Liver (tissue), 9 donors: Measurements from ENCODE around the gene FTO. TPM values are rescaled to one million over a fixed set of nuclear protein-coding genes. Genes with fewer than 3 reads are reported as not detected.

ENCODE experiments used
- DNase-seq: peaks from one replicate; pipeline ENCODE4 v3.0.0-alpha.2; 2017; ENCODE audit warnings: low spot score
- H3K27ac ChIP-seq, 2 donors: one replicate each; pipeline ENCODE4 v1.7.0; 2013; ENCODE audit warnings: inconsistent platforms in 2 of 2, low read length in 2 of 2, control low read depth in 1 of 2, low read depth in 1 of 2, mild to moderate bottlenecking in 1 of 2
- H3K27me3 ChIP-seq, 4 donors: one replicate each; pipeline versions ENCODE4 v1.6.1 to v1.7.0; 2013; ENCODE audit warnings: low read length in 3 of 4, inconsistent platforms in 1 of 4, mild to moderate bottlenecking in 1 of 4, moderate library complexity in 1 of 4; ENCODE audit not compliant: control insufficient read depth in 4 of 4, insufficient read depth in 4 of 4
- H3K36me3 ChIP-seq, 4 donors: one replicate each; pipeline versions ENCODE4 v1.6.1 to v1.7.0; 2013; ENCODE audit warnings: low read length in 3 of 4, mild to moderate bottlenecking in 3 of 4, low read depth in 1 of 4, moderate library complexity in 1 of 4; ENCODE audit not compliant: control insufficient read depth in 4 of 4, insufficient read depth in 3 of 4
- H3K4me1 ChIP-seq, 4 donors: one replicate each; pipeline versions ENCODE4 v1.6.1 to v1.7.0; 2013; ENCODE audit warnings: low read length in 3 of 4, mild to moderate bottlenecking in 3 of 4, moderate library complexity in 1 of 4; ENCODE audit not compliant: control insufficient read depth in 4 of 4, insufficient read depth in 4 of 4
- H3K4me3 ChIP-seq, 3 donors: one replicate each; pipeline versions ENCODE4 v1.6.1 to v1.7.0; 2013; ENCODE audit warnings: low read length in 3 of 3, control low read depth in 1 of 3, low read depth in 1 of 3, mild to moderate bottlenecking in 1 of 3
- H3K9ac ChIP-seq, 2 donors: one replicate each; pipeline ENCODE4 v1.7.0; 2013; ENCODE audit warnings: low read length in 2 of 2, mild to moderate bottlenecking in 2 of 2, moderate library complexity in 2 of 2, control low read depth in 1 of 2, low read depth in 1 of 2
- H3K9me3 ChIP-seq, 4 donors: one replicate each; pipeline versions ENCODE4 v1.6.1 to v1.7.0; 2013; ENCODE audit warnings: low read length in 3 of 4; ENCODE audit not compliant: control insufficient read depth in 4 of 4
- EGR1 ChIP-seq, 2 donors: IDR thresholded peaks; 2 replicates each; pipeline ENCODE4 v1.6.1; 2016 to 2018; ENCODE audit warnings: antibody characterized with exemption in 2 of 2, low read depth in 2 of 2
- FOXA1 ChIP-seq: IDR thresholded peaks from 2 replicates; pipeline ENCODE4 v1.6.1; 2016; ENCODE audit warnings: antibody characterized with exemption
- FOXA2 ChIP-seq: IDR thresholded peaks from 2 replicates; pipeline ENCODE4 v1.6.1; 2016; ENCODE audit warnings: antibody characterized with exemption
- GABPA ChIP-seq, 2 donors: IDR thresholded peaks in 1 of 2; conservative IDR thresholded peaks in 1 of 2; 2 replicates each; pipeline ENCODE4 v1.6.1; 2016; ENCODE audit warnings: antibody characterized with exemption in 2 of 2, mild to moderate bottlenecking in 1 of 2, moderate library complexity in 1 of 2
- HNF4A ChIP-seq, 2 donors: conservative IDR thresholded peaks; 2 replicates each; pipeline ENCODE4 v1.6.1; 2016; ENCODE audit warnings: antibody characterized with exemption in 2 of 2, mild to moderate bottlenecking in 2 of 2
- HNF4G ChIP-seq: IDR thresholded peaks from 2 replicates; pipeline ENCODE4 v1.6.1; 2016; ENCODE audit warnings: antibody characterized with exemption
- JUND ChIP-seq, 2 donors: IDR thresholded peaks; 2 replicates each; pipeline ENCODE4 v1.6.1; 2016; ENCODE audit warnings: antibody characterized with exemption in 2 of 2
- NR2F2 ChIP-seq: IDR thresholded peaks from 2 replicates; pipeline ENCODE4 v1.6.1; 2016; ENCODE audit warnings: antibody characterized with exemption
- RAD21 ChIP-seq, 2 donors: IDR thresholded peaks; 2 replicates each; pipeline ENCODE4 v1.6.1; 2016; ENCODE audit warnings: antibody characterized with exemption in 2 of 2, mild to moderate bottlenecking in 2 of 2
- RXRA ChIP-seq, 2 donors: IDR thresholded peaks; 2 replicates each; pipeline ENCODE4 v1.6.1; 2017 to 2018; ENCODE audit warnings: antibody characterized with exemption in 2 of 2, mild to moderate bottlenecking in 1 of 2
- SP1 ChIP-seq: IDR thresholded peaks from 2 replicates; pipeline ENCODE4 v1.6.1; 2018; ENCODE audit warnings: antibody characterized with exemption, mild to moderate bottlenecking
- TAF1 ChIP-seq: conservative IDR thresholded peaks from 2 replicates; pipeline ENCODE4 v1.6.1; 2016; ENCODE audit warnings: antibody characterized with exemption, mild to moderate bottlenecking
- YY1 ChIP-seq: IDR thresholded peaks from 2 replicates; pipeline ENCODE4 v1.6.1; 2016; ENCODE audit warnings: antibody characterized with exemption, mild to moderate bottlenecking
- WGBS: extraction: QIAGEN DNeasy Blood & Tissue Kit; methylation state at CpG from one replicate; pipeline ENCODE4 v1.1.7; 2013; 5-methylcytosine and 5-hydroxymethylcytosine counted together
- polyA plus RNA-seq, 2 donors: library from polyadenylated mRNA; stranded (reverse) in 1 of 2; unstranded in 1 of 2; fragments of 200-250 nt in 1 of 2; fragments of >200 nt in 1 of 2; fragmentation: Nextera tagmentation in 1 of 2; extraction: Ambion mirVana in 1 of 2; gene quantifications; one replicate each; pipeline versions ENCODE4 v1.2.1 to v1.2.3, GENCODE V29; 2013 to 2015
- total RNA-seq, 2 donors: library from RNA; depleted of rRNA; stranded (reverse); fragments of >200 nt; gene quantifications; one replicate each; pipeline ENCODE4 v1.2.3, GENCODE V29; 2014
- TF ChIP-seq, protein P1 (sequence below): fragments of 150-350 bp; IDR thresholded peaks from 2 replicates; pipeline ENCODE4 v1.5.1; 2017; ENCODE audit warnings: improper control_type of control experiment, low read depth, low read length; ENCODE audit not compliant: missing input control
- TF ChIP-seq, protein P2 (sequence below): IDR thresholded peaks from 2 replicates; pipeline ENCODE4 v1.6.1; 2016; ENCODE audit warnings: antibody characterized with exemption
- TF ChIP-seq, protein P3 (sequence below): IDR thresholded peaks from 2 replicates; pipeline ENCODE4 v1.6.1; 2016; ENCODE audit warnings: antibody characterized with exemption
- TF ChIP-seq, protein P4 (sequence below): IDR thresholded peaks from 2 replicates; pipeline ENCODE4 v1.6.1; 2016; ENCODE audit warnings: antibody characterized with exemption
- TF ChIP-seq, protein P5 (sequence below): IDR thresholded peaks from 2 replicates; pipeline ENCODE4 v1.6.1; 2016; ENCODE audit warnings: antibody characterized with exemption, mild to moderate bottlenecking
- donor health status: healthy.
- donor health status: healthy.
- donor health status: healthy.
- donor health status: healthy.
- donor health status: healthy.

The FTO gene
- total and polyA plus RNA-seq, 4 donors: 12.0 to 54.2 (median 24.6) TPM

DNA sequence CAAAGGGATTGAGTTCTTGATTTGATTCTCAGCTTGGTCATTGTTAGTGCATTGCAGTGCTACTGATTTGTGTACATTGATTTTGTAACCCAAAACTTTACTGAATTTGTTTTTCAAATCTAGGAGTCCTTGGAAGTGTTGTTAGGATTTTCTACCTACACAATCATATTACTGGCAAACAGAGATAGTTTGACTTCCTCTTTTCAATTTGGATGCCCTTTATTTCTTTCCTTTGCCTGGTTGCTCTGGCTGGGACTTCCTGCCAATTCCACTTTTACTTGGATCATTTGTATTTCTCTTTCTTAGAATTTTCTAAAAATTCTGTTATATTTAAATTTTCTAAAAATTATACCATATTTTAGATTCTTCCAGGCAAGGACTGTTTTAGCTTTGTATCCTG, 151.1 kb downstream of the FTO start (continued):
- TF ChIP-seq, protein P1, sequence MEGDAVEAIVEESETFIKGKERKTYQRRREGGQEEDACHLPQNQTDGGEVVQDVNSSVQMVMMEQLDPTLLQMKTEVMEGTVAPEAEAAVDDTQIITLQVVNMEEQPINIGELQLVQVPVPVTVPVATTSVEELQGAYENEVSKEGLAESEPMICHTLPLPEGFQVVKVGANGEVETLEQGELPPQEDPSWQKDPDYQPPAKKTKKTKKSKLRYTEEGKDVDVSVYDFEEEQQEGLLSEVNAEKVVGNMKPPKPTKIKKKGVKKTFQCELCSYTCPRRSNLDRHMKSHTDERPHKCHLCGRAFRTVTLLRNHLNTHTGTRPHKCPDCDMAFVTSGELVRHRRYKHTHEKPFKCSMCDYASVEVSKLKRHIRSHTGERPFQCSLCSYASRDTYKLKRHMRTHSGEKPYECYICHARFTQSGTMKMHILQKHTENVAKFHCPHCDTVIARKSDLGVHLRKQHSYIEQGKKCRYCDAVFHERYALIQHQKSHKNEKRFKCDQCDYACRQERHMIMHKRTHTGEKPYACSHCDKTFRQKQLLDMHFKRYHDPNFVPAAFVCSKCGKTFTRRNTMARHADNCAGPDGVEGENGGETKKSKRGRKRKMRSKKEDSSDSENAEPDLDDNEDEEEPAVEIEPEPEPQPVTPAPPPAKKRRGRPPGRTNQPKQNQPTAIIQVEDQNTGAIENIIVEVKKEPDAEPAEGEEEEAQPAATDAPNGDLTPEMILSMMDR: no peak
- TF ChIP-seq HNF4G (no peak), GABPA (IDR thresholded peaks at IDR 0.05 in 1 of 2, conservative IDR thresholded peaks at IDR 0.05 in 1 of 2) (no peak), JUND (IDR thresholded peaks at IDR 0.05) (no peak), EGR1 (IDR thresholded peaks at IDR 0.05; ENCODE audit: low read depth in 2 of 2) (no peak), NR2F2 (no peak), SP1 (no peak), FOXA2 (no peak)

DNA sequence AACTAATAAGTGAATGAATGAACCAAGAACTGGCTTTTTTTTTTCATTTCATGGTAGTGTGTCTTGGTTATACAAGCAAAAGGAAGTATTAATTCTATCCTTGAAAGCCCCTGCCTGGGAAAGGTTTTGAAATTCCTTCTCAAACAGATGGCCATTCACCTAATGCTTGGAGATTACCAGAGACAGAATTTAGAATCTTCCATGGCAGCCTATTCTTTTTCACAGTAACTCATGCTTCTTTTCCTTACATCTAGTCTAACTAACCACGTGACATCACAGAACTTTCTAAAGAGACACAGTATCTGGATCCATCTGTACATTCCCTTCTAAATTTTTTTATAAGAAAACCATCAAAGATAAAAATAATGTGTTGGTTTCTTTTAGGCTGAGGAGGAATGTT, 151.6 kb downstream of the FTO start:
- no peak overlapping the region for H3K27ac ChIP-seq
- H3K4me1 ChIP-seq: no peaks in the 10 kb centered on the region
- H3K36me3 ChIP-seq: no peaks in the 10 kb centered on the region
- H3K9ac ChIP-seq: no peak overlapping the region
- WGBS: 94% methylated on average over 1 of the region's 1 CpG
- no peak for DNase-seq
- no peaks in the 10 kb centered on the region for H3K27me3 ChIP-seq
- H3K4me3 ChIP-seq: no peak overlapping the region
- H3K9me3 ChIP-seq: no peaks in the 10 kb centered on the region
- TF ChIP-seq FOXA2: no peak

DNA sequence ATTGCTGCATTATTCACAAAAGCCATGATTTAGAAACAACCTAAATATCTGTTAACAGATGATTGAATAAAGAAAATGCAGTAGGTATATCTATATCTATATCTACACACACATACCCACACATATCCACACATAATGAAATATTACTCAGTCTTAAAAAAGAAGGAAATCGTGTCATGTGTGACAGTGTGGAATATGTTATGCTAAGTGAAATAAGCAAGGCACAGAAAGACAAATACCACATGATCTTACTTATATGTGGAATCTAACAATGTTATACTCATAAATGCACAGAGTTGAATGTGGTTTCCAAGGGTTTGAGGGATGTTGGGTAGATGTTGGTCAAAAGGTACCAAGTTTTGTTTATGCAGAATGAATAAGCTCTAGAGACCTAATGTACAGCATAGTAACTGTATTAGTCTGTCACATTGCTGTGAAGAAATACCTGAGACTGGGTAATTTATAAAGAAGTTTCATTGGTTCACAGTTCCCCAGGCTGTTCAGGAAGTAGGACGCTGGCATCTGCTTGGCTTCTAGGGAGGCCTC, 156.1 kb downstream of the FTO start:
- DNase-seq: no peak
- Histone ChIP-seq H3K36me3 (peaks cover 0 to 3% (median under 1%) of the 10 kb centered on the region in 4 donors), H3K9ac (no peak overlapping the region), H3K9me3 (no peaks in the 10 kb centered on the region), H3K4me1 (no peaks in the 10 kb centered on the region), H3K27me3 (no peaks in the 10 kb centered on the region), H3K4me3 (no peak overlapping the region), H3K27ac (no peak overlapping the region)
- whole genome bisulfite sequencing: 93% methylated on average over 2 of the region's 2 CpGs
- TF ChIP-seq SP1 (no peak), YY1 (no peak), TAF1 (no peak), HNF4G (no peak), NR2F2 (no peak), JUND (IDR thresholded peaks at IDR 0.05) (no peak), FOXA1 (no peak), HNF4A (conservative IDR thresholded peaks at IDR 0.05) (no peak), FOXA2 (no peak), RXRA (IDR thresholded peaks at IDR 0.05) (no peak), RAD21 (IDR thresholded peaks at IDR 0.05) (no peak), GABPA (IDR thresholded peaks at IDR 0.05 in 1 of 2, conservative IDR thresholded peaks at IDR 0.05 in 1 of 2) (no peak), EGR1 (IDR thresholded peaks at IDR 0.05; ENCODE audit: low read depth in 2 of 2) (no peak)
- TF ChIP-seq, protein P2, sequence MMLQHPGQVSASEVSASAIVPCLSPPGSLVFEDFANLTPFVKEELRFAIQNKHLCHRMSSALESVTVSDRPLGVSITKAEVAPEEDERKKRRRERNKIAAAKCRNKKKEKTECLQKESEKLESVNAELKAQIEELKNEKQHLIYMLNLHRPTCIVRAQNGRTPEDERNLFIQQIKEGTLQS: no peak
- TF ChIP-seq, protein P3, sequence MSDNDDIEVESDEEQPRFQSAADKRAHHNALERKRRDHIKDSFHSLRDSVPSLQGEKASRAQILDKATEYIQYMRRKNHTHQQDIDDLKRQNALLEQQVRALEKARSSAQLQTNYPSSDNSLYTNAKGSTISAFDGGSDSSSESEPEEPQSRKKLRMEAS: no peak
- TF ChIP-seq, protein P1: no peak
- TF ChIP-seq, protein P4, sequence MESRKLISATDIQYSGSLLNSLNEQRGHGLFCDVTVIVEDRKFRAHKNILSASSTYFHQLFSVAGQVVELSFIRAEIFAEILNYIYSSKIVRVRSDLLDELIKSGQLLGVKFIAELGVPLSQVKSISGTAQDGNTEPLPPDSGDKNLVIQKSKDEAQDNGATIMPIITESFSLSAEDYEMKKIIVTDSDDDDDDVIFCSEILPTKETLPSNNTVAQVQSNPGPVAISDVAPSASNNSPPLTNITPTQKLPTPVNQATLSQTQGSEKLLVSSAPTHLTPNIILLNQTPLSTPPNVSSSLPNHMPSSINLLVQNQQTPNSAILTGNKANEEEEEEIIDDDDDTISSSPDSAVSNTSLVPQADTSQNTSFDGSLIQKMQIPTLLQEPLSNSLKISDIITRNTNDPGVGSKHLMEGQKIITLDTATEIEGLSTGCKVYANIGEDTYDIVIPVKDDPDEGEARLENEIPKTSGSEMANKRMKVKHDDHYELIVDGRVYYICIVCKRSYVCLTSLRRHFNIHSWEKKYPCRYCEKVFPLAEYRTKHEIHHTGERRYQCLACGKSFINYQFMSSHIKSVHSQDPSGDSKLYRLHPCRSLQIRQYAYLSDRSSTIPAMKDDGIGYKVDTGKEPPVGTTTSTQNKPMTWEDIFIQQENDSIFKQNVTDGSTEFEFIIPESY: no peak
- TF ChIP-seq, protein P5, sequence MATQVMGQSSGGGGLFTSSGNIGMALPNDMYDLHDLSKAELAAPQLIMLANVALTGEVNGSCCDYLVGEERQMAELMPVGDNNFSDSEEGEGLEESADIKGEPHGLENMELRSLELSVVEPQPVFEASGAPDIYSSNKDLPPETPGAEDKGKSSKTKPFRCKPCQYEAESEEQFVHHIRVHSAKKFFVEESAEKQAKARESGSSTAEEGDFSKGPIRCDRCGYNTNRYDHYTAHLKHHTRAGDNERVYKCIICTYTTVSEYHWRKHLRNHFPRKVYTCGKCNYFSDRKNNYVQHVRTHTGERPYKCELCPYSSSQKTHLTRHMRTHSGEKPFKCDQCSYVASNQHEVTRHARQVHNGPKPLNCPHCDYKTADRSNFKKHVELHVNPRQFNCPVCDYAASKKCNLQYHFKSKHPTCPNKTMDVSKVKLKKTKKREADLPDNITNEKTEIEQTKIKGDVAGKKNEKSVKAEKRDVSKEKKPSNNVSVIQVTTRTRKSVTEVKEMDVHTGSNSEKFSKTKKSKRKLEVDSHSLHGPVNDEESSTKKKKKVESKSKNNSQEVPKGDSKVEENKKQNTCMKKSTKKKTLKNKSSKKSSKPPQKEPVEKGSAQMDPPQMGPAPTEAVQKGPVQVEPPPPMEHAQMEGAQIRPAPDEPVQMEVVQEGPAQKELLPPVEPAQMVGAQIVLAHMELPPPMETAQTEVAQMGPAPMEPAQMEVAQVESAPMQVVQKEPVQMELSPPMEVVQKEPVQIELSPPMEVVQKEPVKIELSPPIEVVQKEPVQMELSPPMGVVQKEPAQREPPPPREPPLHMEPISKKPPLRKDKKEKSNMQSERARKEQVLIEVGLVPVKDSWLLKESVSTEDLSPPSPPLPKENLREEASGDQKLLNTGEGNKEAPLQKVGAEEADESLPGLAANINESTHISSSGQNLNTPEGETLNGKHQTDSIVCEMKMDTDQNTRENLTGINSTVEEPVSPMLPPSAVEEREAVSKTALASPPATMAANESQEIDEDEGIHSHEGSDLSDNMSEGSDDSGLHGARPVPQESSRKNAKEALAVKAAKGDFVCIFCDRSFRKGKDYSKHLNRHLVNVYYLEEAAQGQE: no peak
